A549 (cell line): ENCODE measurements around the gene PNMA3. TPM values are rescaled to one million over a fixed set of nuclear protein-coding genes. Genes with fewer than 3 reads are reported as not detected.

Experiments
- ATAC-seq, 2 experiments: fragments of 200-7000 bp in 1 of 2; fragments of >200 bp in 1 of 2; cut with Nextera tagmentation in 1 of 2; cut with Tn5 transposase in 1 of 2; 3 replicates each; pipeline versions ENCODE4 v1.8.0 to v1.9.1; 2018 to 2020; ENCODE audit warnings: mild to moderate bottlenecking in 1 of 2, moderate library complexity in 1 of 2
- CTCF ChIA-PET: fragments of 300-600 bp; sonication (Branson Sonifier 250); formaldehyde crosslinking; extraction: SDS; loops from one replicate; lab custom pipeline; 2021; ENCODE audit warnings: antibody characterized with exemption, inconsistent platforms; lab: Yijun Ruan, JAX
- POLR2A ChIA-PET: fragments of 350-600 bp; formaldehyde crosslinking; extraction: SDS; loops from one replicate; lab custom pipeline; 2021; ENCODE audit warnings: antibody characterized with exemption, inconsistent platforms; lab: Yijun Ruan, JAX
- DNase-seq, 2 experiments: peaks; one replicate each; pipeline versions ENCODE4 v3.0.0 to v3.0.0-alpha.2; 2011 to 2016; ENCODE audit warnings: low read depth in 1 of 2, low spot score in 1 of 2
- FAIRE-seq: peaks from 2 replicates; lab custom pipeline; 2011; peaks lifted over from hg19 to GRCh38; lab: Jason Lieb, UNC
- H3K27ac ChIP-seq, 2 experiments: fragments of >200 bp; sonication (Bioruptor Twin); formaldehyde crosslinking; 3 replicates each; pipeline ENCODE4 v1.5.1; 2016 to 2017
- H3K4me1 ChIP-seq: fragments of >200 bp; sonication (Bioruptor Twin); formaldehyde crosslinking; 3 replicates; pipeline ENCODE4 v1.6.1; 2016
- H3K4me2 ChIP-seq: fragments of >200 bp; sonication (Bioruptor Twin); formaldehyde crosslinking; 3 replicates; pipeline ENCODE4 v1.6.1; 2016
- H3K4me3 ChIP-seq: fragments of >200 bp; sonication (Bioruptor Twin); formaldehyde crosslinking; 3 replicates; pipeline ENCODE4 v1.5.1; 2016
- H3K9me3 ChIP-seq: fragments of >200 bp; sonication (Bioruptor Twin); formaldehyde crosslinking; 3 replicates; pipeline ENCODE4 v1.6.1; 2016
- FOSL2 ChIP-seq, 2 experiments: fragments of 450-650 bp in 1 of 2; fragments of >200 bp in 1 of 2; sonication (Bioruptor Twin) in 1 of 2; formaldehyde crosslinking; IDR thresholded peaks; 2 replicates each; pipeline versions ENCODE4 v1.5.0 to v1.6.1; 2016 to 2020; ENCODE audit warnings: mild to moderate bottlenecking in 1 of 2, moderate library complexity in 1 of 2
- HEYL ChIP-seq: fragments of 250-450 bp; sonication (Bioruptor Pico); IDR thresholded peaks from 2 replicates; pipeline ENCODE4 v1.8.0; 2021; ENCODE audit warnings: mild to moderate bottlenecking, moderate library complexity
- NPAS2 ChIP-seq: fragments of 250-450 bp; sonication (Bioruptor Pico); IDR thresholded peaks from 2 replicates; pipeline ENCODE4 v1.8.0; 2022; ENCODE audit warnings: mild to moderate bottlenecking, moderate library complexity, borderline replicate concordance
- NR3C1 ChIP-seq: fragments of >200 bp; sonication (Bioruptor Twin); formaldehyde crosslinking; IDR thresholded peaks from 3 replicates; pipeline ENCODE4 v1.6.1; 2017
- PHF8 ChIP-seq: fragments of 200-600 bp; sonication (generic); IDR thresholded peaks from 2 replicates; pipeline ENCODE4 v1.6.1; 2016; ENCODE audit warnings: low read depth, mild to moderate bottlenecking, antibody characterized with exemption, moderate library complexity, borderline replicate concordance
- SREBF2 ChIP-seq: fragments of 450-650 bp; IDR thresholded peaks from 2 replicates; pipeline ENCODE4 v1.6.1; 2014; ENCODE audit warnings: mild to moderate bottlenecking, moderate library complexity
- TP53 ChIP-seq: fragments of 250-450 bp; sonication (Bioruptor Pico); IDR thresholded peaks from 2 replicates; pipeline ENCODE4 v1.5.0; 2021; ENCODE audit warnings: mild to moderate bottlenecking, moderate library complexity
- ZFP36 ChIP-seq: fragments of 450-650 bp; IDR thresholded peaks from 2 replicates; pipeline ENCODE4 v1.6.1; 2014; ENCODE audit warnings: borderline replicate concordance; ENCODE audit not compliant: partially characterized antibody
- ZSCAN20 ChIP-seq: fragments of 250-450 bp; sonication (Bioruptor Pico); IDR thresholded peaks from 2 replicates; pipeline ENCODE4 v1.8.0; 2022; ENCODE audit warnings: mild to moderate bottlenecking, moderate library complexity
- WGBS: methylation state at CpG from one replicate; pipeline ENCODE4 v1.1.6; 2017; ENCODE audit errors: missing lambda C conversion rate; 5-methylcytosine and 5-hydroxymethylcytosine counted together
- polyA plus RNA-seq, 4 experiments: library from polyadenylated mRNA; depleted of rRNA in 3 of 4; stranded (reverse); fragments of >200 nt; fragmentation: RNase III in 1 of 4; extraction: RNeasy Plus Mini Kit Qiagen cat#74134 plus additional on column Dnase treatment in 1 of 4; gene quantifications; 2 replicates in 3 of 4; 3 replicates in 1 of 4; pipeline ENCODE4 v1.2.3, GENCODE V29; 2011 to 2017
- TF ChIP-seq, protein P1 (sequence below): IDR thresholded peaks from 2 replicates; pipeline ENCODE4 v1.6.1; 2012
- TF ChIP-seq, protein P2 (sequence below): fragments of 450-650 bp; IDR thresholded peaks from 2 replicates; pipeline ENCODE4 v1.6.1; 2014; ENCODE audit warnings: antibody characterized with exemption
- TF ChIP-seq, protein P3 (sequence below): fragments of 200-600 bp; sonication (generic); IDR thresholded peaks from 2 replicates; pipeline ENCODE4 v1.6.1; 2016; ENCODE audit warnings: antibody characterized with exemption, mild to moderate bottlenecking, moderate library complexity

The PNMA3 gene
- polyA plus RNA-seq, 2 of the 4 experiments (the other 2 are of a cell fraction), result 0.08 to 0.26 TPM

DNA sequence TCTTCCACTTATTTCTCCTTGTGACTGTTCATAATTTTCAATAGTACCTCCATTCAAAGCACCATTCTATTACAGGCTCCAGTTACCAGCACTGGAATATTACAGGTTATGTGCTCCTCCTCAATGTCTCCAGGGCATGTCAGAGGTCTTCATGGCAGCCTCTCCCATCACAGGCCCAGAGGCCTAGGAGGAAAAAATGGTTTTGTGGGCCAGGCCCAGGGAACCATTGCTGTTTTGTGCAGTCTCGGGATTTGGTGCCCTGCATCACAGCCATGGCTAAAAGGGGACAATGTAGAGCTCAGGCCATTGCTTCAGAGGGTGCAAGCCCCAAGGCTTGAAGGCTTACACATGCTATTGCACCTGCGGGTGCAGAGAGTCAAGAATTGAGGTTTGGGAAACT is 7.2 kb upstream of the PNMA3 start:
- ChIA-PET POLR2A (no interaction called here), CTCF (interaction anchor here (1.4 kb wide), 1 partner anchor 16 kb away, joined by 3 read pairs; no protein-coding TSS in a partner anchor)
- 43% methylated on average over 2 of the region's 2 CpGs for WGBS
- Histone ChIP-seq H3K4me3 (no peak overlapping the region), H3K4me2 (no peak overlapping the region), H3K27ac (no peak overlapping the region), H3K9me3 (peaks cover 7% of the 10 kb centered on the region; the same call in 1 of the 3 replicates), H3K4me1 (no peaks in the 10 kb centered on the region)
- DNase-seq (no peak), ATAC-seq (no peak), FAIRE-seq (no peak)
- no peak for TF ChIP-seq ZSCAN20 (CRISPR knock-in tag)
- peak; percentile 89 for TF ChIP-seq ZFP36
- no peak for TF ChIP-seq HEYL (CRISPR knock-in tag)
- no peak for TF ChIP-seq NR3C1
- TF ChIP-seq TP53, result no peak
- TF ChIP-seq, protein P1, sequence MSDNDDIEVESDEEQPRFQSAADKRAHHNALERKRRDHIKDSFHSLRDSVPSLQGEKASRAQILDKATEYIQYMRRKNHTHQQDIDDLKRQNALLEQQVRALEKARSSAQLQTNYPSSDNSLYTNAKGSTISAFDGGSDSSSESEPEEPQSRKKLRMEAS, result no peak

DNA sequence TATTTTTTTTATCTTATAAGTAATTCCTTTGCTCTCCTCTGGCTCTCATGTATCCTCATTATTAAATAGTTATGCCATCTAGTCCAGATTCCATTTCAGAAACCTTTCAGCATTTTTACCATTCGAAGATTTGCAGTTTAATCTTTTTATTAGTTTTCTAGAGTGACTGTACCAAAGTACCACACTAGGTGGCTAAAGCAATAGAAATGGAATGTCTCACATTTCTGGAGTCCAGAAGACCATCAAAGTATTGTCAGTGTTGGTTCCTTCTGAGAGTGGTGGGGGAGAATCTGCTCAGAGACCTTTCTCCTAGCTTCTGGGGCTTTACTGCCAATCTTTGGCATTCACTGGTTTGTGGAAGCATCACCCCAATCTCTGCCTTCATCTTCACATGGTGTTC is 3.7 kb upstream of the PNMA3 start:
- FAIRE-seq (no peak), DNase-seq (no peak), ATAC-seq (no peak)
- H3K4me1 ChIP-seq, result no peaks in the 10 kb centered on the region
- peaks cover 7% of the 10 kb centered on the region; the same call in 1 of the 3 replicates for H3K9me3 ChIP-seq
- no peak overlapping the region for H3K27ac ChIP-seq
- CTCF ChIA-PET, result interaction anchor here (1.8 kb wide), 1 partner anchor 455 kb away, joined by 4 read pairs; no protein-coding TSS in a partner anchor
- no peak overlapping the region for H3K4me2 ChIP-seq
- 37% methylated on average over 1 of the region's 1 CpG for WGBS
- TF ChIP-seq ZSCAN20 (CRISPR knock-in tag), result no peak
- TF ChIP-seq, protein P2, sequence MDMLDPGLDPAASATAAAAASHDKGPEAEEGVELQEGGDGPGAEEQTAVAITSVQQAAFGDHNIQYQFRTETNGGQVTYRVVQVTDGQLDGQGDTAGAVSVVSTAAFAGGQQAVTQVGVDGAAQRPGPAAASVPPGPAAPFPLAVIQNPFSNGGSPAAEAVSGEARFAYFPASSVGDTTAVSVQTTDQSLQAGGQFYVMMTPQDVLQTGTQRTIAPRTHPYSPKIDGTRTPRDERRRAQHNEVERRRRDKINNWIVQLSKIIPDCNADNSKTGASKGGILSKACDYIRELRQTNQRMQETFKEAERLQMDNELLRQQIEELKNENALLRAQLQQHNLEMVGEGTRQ, result no peak
- no peak for TF ChIP-seq FOSL2 (IDR thresholded peaks at IDR 0.05)
- TF ChIP-seq FOSL2 (CRISPR knock-in tag; IDR thresholded peaks at IDR 0.05), result no peak
- no peak for TF ChIP-seq NPAS2 (CRISPR knock-in tag)
- TF ChIP-seq, protein P3, sequence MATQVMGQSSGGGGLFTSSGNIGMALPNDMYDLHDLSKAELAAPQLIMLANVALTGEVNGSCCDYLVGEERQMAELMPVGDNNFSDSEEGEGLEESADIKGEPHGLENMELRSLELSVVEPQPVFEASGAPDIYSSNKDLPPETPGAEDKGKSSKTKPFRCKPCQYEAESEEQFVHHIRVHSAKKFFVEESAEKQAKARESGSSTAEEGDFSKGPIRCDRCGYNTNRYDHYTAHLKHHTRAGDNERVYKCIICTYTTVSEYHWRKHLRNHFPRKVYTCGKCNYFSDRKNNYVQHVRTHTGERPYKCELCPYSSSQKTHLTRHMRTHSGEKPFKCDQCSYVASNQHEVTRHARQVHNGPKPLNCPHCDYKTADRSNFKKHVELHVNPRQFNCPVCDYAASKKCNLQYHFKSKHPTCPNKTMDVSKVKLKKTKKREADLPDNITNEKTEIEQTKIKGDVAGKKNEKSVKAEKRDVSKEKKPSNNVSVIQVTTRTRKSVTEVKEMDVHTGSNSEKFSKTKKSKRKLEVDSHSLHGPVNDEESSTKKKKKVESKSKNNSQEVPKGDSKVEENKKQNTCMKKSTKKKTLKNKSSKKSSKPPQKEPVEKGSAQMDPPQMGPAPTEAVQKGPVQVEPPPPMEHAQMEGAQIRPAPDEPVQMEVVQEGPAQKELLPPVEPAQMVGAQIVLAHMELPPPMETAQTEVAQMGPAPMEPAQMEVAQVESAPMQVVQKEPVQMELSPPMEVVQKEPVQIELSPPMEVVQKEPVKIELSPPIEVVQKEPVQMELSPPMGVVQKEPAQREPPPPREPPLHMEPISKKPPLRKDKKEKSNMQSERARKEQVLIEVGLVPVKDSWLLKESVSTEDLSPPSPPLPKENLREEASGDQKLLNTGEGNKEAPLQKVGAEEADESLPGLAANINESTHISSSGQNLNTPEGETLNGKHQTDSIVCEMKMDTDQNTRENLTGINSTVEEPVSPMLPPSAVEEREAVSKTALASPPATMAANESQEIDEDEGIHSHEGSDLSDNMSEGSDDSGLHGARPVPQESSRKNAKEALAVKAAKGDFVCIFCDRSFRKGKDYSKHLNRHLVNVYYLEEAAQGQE, result no peak
- no peak for TF ChIP-seq PHF8
- TF ChIP-seq, all 56 proteins: peak for 0
- no peak overlapping the region for H3K4me3 ChIP-seq
- POLR2A ChIA-PET, result no interaction called here

DNA sequence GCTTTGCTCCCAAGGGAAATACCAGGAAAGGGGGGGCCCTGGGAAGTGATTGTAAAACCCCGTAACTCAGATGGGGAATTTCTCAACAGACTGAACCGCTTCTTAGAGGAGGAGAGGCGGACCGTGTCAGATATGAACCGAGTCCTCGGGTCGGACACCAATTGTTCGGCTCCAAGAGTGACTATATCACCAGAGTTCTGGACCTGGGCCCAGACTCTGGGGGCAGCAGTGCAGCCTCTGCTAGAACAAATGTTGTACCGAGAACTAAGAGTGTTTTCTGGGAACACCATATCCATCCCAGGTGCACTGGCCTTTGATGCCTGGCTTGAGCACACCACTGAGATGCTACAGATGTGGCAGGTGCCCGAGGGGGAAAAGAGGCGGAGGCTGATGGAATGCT is 1.0 kb downstream of the PNMA3 start:
- ATAC-seq, result no peak
- FAIRE-seq, result no peak
- TF ChIP-seq SREBF2, result no peak
- TF ChIP-seq, protein P3, result no peak
- ChIA-PET CTCF (no interaction called here), POLR2A (no interaction called here)
- H3K4me3 ChIP-seq, result no peak overlapping the region
- 91% methylated on average over 10 of the region's 11 CpGs for WGBS
- H3K27ac ChIP-seq, result no peak overlapping the region
- no peak for DNase-seq
- no peak overlapping the region for H3K4me2 ChIP-seq
- H3K9me3 ChIP-seq, result no peaks in the 10 kb centered on the region
- H3K4me1 ChIP-seq, result peaks cover 11% of the 10 kb centered on the region; the same call in 2 of the 3 replicates
